SK-N-SH (cell line): ENCODE results near the gene THSD4. TPM values are rescaled to one million over a fixed set of nuclear protein-coding genes. Genes with fewer than 3 reads are reported as not detected.
A peak's percentile ranks its signal among the peaks of the same experiment; 100 is the strongest.

Source experiments
- CHD2 ChIP-seq: fragments of 150-350 bp; IDR thresholded peaks from 2 replicates; pipeline ENCODE4 v1.6.1; 2018; ENCODE audit warnings: low read length; ENCODE audit not compliant: partially characterized antibody
- EP300 ChIP-seq, 2 experiments: IDR thresholded peaks; 2 replicates each; pipeline versions ENCODE4 v1.4.0 to v1.6.1; 2012; ENCODE audit warnings: borderline replicate concordance in 1 of 2, low read depth in 1 of 2, low read length in 1 of 2
- EZH2phosphoT487 ChIP-seq: fragments of 200-600 bp; sonication (generic); IDR thresholded peaks from 2 replicates; pipeline ENCODE4 v1.6.1; 2017; ENCODE audit warnings: low read depth, mixed run types, mild to moderate bottlenecking, antibody characterized with exemption, moderate library complexity, borderline replicate concordance
- FOXM1 ChIP-seq: IDR thresholded peaks from 2 replicates; pipeline ENCODE4 v1.4.0; 2012; ENCODE audit warnings: low read depth, mild to moderate bottlenecking
- GABPA ChIP-seq: IDR thresholded peaks from 2 replicates; pipeline ENCODE4 v1.4.0; 2012; ENCODE audit warnings: low read depth, mild to moderate bottlenecking
- GATA2 ChIP-seq: sonication (generic); formaldehyde crosslinking; IDR thresholded peaks from 2 replicates; pipeline ENCODE4 v1.5.0; 2020; ENCODE audit warnings: mild to moderate bottlenecking, missing genetic modification reagents
- JUND ChIP-seq: IDR thresholded peaks from 2 replicates; pipeline ENCODE4 v1.4.0; 2012
- MXI1 ChIP-seq: IDR thresholded peaks from 2 replicates; pipeline ENCODE4 v1.6.1; 2012; ENCODE audit warnings: mild to moderate bottlenecking, low read depth, low read length, improper control_type of control experiment
- NRF1 ChIP-seq: IDR thresholded peaks from 2 replicates; pipeline ENCODE4 v1.6.1; 2012; ENCODE audit warnings: low read depth, mild to moderate bottlenecking, low read length
- SIN3A ChIP-seq: IDR thresholded peaks from 2 replicates; pipeline ENCODE4 v1.6.1; 2012; ENCODE audit warnings: low read depth, mild to moderate bottlenecking, low read length, moderate library complexity, borderline replicate concordance
- SMC3 ChIP-seq: IDR thresholded peaks from 2 replicates; pipeline ENCODE4 v1.6.1; 2012; ENCODE audit warnings: low read depth, low read length, improper control_type of control experiment
- TAF1 ChIP-seq: IDR thresholded peaks from 2 replicates; pipeline ENCODE4 v1.6.1; 2012; ENCODE audit warnings: low read depth, mild to moderate bottlenecking, low read length, moderate library complexity, borderline replicate concordance
- YY1 ChIP-seq: IDR thresholded peaks from 2 replicates; pipeline ENCODE4 v1.4.0; 2012; ENCODE audit warnings: low read depth, mild to moderate bottlenecking
- polyA plus RNA-seq, 3 experiments: library from polyadenylated mRNA; depleted of rRNA; stranded (reverse); fragments of >200 nt; gene quantifications; 2 replicates each; pipeline ENCODE4 v1.2.3, GENCODE V29; 2012
- TF ChIP-seq, protein P1 (sequence below): fragments of 150-350 bp; IDR thresholded peaks from 2 replicates; pipeline ENCODE4 v1.6.1; 2016; ENCODE audit warnings: mild to moderate bottlenecking, low read depth, low read length
- TF ChIP-seq, protein P2 (sequence below): fragments of 200-600 bp; sonication (generic); IDR thresholded peaks from 2 replicates; pipeline ENCODE4 v1.6.1; 2017; ENCODE audit warnings: antibody characterized with exemption, mild to moderate bottlenecking, moderate library complexity
- TF ChIP-seq, protein P3 (sequence below): fragments of 150-350 bp; IDR thresholded peaks from 2 replicates; pipeline ENCODE4 v1.6.1; 2017; ENCODE audit warnings: antibody characterized with exemption, low read length, low read depth, borderline replicate concordance
- TF ChIP-seq, protein P4 (sequence below): IDR thresholded peaks from 2 replicates; pipeline ENCODE4 v1.4.0; 2012; ENCODE audit warnings: low read depth

The THSD4 gene
- polyA plus RNA-seq, 1 of the 3 experiments (the other 2 are of a cell fraction): 79.1 TPM

DNA sequence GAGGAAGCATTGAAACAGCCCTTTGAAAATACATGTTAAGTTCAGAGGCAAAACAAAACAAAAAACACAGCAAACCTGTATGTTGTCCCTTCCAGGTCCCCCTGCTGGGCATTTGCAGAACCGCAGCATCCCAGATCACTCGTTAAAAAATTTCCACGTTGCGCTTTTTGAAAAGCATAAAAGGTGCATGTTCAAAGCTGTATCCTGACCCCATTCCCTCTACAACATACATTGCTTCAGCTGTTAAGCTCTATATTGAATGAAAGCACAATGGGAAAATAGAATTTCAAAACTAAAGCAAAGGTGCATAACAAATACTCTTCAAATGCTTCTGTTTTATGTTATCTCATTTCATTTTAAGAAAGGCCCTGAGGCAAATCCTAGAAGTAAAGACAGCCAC, 328.3 kb downstream of the THSD4 start (continued):
- TF ChIP-seq, protein P1, sequence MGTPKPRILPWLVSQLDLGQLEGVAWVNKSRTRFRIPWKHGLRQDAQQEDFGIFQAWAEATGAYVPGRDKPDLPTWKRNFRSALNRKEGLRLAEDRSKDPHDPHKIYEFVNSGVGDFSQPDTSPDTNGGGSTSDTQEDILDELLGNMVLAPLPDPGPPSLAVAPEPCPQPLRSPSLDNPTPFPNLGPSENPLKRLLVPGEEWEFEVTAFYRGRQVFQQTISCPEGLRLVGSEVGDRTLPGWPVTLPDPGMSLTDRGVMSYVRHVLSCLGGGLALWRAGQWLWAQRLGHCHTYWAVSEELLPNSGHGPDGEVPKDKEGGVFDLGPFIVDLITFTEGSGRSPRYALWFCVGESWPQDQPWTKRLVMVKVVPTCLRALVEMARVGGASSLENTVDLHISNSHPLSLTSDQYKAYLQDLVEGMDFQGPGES: no peak
- no peak for TF ChIP-seq FOXM1
- no peak for TF ChIP-seq EP300 (IDR thresholded peaks at IDR 0.05; ENCODE audit: borderline replicate concordance in 1 of 2, low read depth in 1 of 2, low read length in 1 of 2)
- no peak for TF ChIP-seq SIN3A
- no peak for TF ChIP-seq GATA2 (CRISPR knock-in tag)
- no peak for TF ChIP-seq NRF1
- TF ChIP-seq EZH2phosphoT487: no peak
- TF ChIP-seq YY1: no peak
- TF ChIP-seq TAF1: no peak
- TF ChIP-seq, protein P2, sequence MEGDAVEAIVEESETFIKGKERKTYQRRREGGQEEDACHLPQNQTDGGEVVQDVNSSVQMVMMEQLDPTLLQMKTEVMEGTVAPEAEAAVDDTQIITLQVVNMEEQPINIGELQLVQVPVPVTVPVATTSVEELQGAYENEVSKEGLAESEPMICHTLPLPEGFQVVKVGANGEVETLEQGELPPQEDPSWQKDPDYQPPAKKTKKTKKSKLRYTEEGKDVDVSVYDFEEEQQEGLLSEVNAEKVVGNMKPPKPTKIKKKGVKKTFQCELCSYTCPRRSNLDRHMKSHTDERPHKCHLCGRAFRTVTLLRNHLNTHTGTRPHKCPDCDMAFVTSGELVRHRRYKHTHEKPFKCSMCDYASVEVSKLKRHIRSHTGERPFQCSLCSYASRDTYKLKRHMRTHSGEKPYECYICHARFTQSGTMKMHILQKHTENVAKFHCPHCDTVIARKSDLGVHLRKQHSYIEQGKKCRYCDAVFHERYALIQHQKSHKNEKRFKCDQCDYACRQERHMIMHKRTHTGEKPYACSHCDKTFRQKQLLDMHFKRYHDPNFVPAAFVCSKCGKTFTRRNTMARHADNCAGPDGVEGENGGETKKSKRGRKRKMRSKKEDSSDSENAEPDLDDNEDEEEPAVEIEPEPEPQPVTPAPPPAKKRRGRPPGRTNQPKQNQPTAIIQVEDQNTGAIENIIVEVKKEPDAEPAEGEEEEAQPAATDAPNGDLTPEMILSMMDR: peak; percentile 94
- TF ChIP-seq, protein P3, sequence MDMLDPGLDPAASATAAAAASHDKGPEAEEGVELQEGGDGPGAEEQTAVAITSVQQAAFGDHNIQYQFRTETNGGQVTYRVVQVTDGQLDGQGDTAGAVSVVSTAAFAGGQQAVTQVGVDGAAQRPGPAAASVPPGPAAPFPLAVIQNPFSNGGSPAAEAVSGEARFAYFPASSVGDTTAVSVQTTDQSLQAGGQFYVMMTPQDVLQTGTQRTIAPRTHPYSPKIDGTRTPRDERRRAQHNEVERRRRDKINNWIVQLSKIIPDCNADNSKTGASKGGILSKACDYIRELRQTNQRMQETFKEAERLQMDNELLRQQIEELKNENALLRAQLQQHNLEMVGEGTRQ: no peak
- peak; percentile 59; the same call in 1 of the 2 replicates for TF ChIP-seq SMC3
- no peak for TF ChIP-seq MXI1
- TF ChIP-seq CHD2: no peak
- no peak for TF ChIP-seq JUND
- TF ChIP-seq GABPA: no peak
- TF ChIP-seq, protein P4, sequence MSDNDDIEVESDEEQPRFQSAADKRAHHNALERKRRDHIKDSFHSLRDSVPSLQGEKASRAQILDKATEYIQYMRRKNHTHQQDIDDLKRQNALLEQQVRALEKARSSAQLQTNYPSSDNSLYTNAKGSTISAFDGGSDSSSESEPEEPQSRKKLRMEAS: 0 out of 2 replicates have a peak, but pooled peaks have one; percentile 16
